Keratinocyte (primary cell): ENCODE results near the gene PCDHB1. TPM values are rescaled to one million over a fixed set of nuclear protein-coding genes. Genes with fewer than 3 reads are reported as not detected.

ENCODE experiments used
- DNase-seq: peaks from one replicate; pipeline ENCODE4 v3.0.0-alpha.2; 2011; ENCODE audit warnings: low read depth, missing footprints, low spot score
- FAIRE-seq: peaks from 2 replicates; lab custom pipeline; 2011; peaks lifted over from hg19 to GRCh38; lab: Jason Lieb, UNC
- H2AFZ ChIP-seq: 2 replicates; pipeline ENCODE4 v1.6.0; 2012; ENCODE audit warnings: low read length, control low read depth, inconsistent platforms; ENCODE audit not compliant: control insufficient read depth
- H3K27ac ChIP-seq: 2 replicates; pipeline ENCODE4 v1.5.1; 2011; ENCODE audit warnings: low read length; ENCODE audit not compliant: control insufficient read depth, insufficient read depth
- H3K27me3 ChIP-seq: 3 replicates; pipeline ENCODE4 v1.6.0; 2011; ENCODE audit warnings: low read length; ENCODE audit not compliant: control insufficient read depth, insufficient read depth; ENCODE audit errors: extremely low read depth
- H3K36me3 ChIP-seq, 2 experiments: 2 replicates in 1 of 2; 3 replicates in 1 of 2; pipeline ENCODE4 v1.5.1; 2011; ENCODE audit warnings: low read length in 2 of 2, mild to moderate bottlenecking in 1 of 2; ENCODE audit not compliant: control insufficient read depth in 2 of 2, insufficient read depth in 2 of 2; ENCODE audit errors: extremely low read depth in 1 of 2
- H3K4me1 ChIP-seq: 3 replicates; pipeline ENCODE4 v1.5.1; 2011; ENCODE audit warnings: low read length; ENCODE audit not compliant: control insufficient read depth, insufficient read depth; ENCODE audit errors: extremely low read depth
- H3K4me2 ChIP-seq: 3 replicates; pipeline ENCODE4 v1.6.0; 2011; ENCODE audit warnings: low read depth, low read length; ENCODE audit not compliant: control insufficient read depth, insufficient read depth; ENCODE audit errors: extremely low read depth
- H3K4me3 ChIP-seq, 3 experiments: fragments of 200-600 bp in 1 of 3; sonication (generic) in 1 of 3; 2 replicates in 2 of 3; 3 replicates in 1 of 3; pipeline ENCODE4 v1.5.1; 2011 to 2016; ENCODE audit warnings: low read length in 3 of 3, mild to moderate bottlenecking in 3 of 3, control low read depth in 2 of 3, inconsistent platforms in 1 of 3, low read depth in 1 of 3, mixed read lengths in 1 of 3, mixed run types in 1 of 3, moderate library complexity in 1 of 3; ENCODE audit not compliant: control insufficient read depth in 2 of 3, insufficient read depth in 2 of 3; ENCODE audit errors: extremely low read depth in 1 of 3
- H3K79me2 ChIP-seq: 2 replicates; pipeline ENCODE4 v1.6.0; 2012; ENCODE audit warnings: low read length; ENCODE audit not compliant: control insufficient read depth, insufficient read depth
- H3K9ac ChIP-seq: 3 replicates; pipeline ENCODE4 v1.6.0; 2011; ENCODE audit warnings: low read length; ENCODE audit not compliant: control insufficient read depth, insufficient read depth; ENCODE audit errors: extremely low read depth
- H3K9me1 ChIP-seq: 3 replicates; pipeline ENCODE4 v1.6.0; 2011; ENCODE audit warnings: low read length; ENCODE audit not compliant: control insufficient read depth, insufficient read depth; ENCODE audit errors: extremely low read depth
- H3K9me3 ChIP-seq: 2 replicates; pipeline ENCODE4 v1.5.1; 2012; ENCODE audit warnings: low read depth, low read length; ENCODE audit not compliant: control insufficient read depth
- H4K20me1 ChIP-seq: 3 replicates; pipeline ENCODE4 v1.6.0; 2011; ENCODE audit warnings: low read length; ENCODE audit not compliant: control insufficient read depth, insufficient read depth; ENCODE audit errors: extremely low read depth
- EZH2 ChIP-seq: IDR thresholded peaks from one replicate; pipeline ENCODE4 v1.6.1; 2012; ENCODE audit warnings: inconsistent platforms, mild to moderate bottlenecking, low read length, moderate library complexity
- dilution Hi-C: fragments of 300-500 bp; cut with MboI; formaldehyde crosslinking; loops from one replicate; pipeline ENCODE4 v1.7.0; 2020; ENCODE audit warnings: low sequenced_read_pairs; ENCODE audit not compliant: extremely low pct_ligation_motif_present
- polyA plus RNA-seq, 5 experiments: library from polyadenylated mRNA; depleted of rRNA in 3 of 5; stranded (reverse) in 3 of 5; stranded (forward) in 1 of 5; unstranded in 1 of 5; fragments of >200 nt; gene quantifications; 1 replicate in 1 of 5; 2 replicates in 3 of 5; 3 replicates in 1 of 5; pipeline versions ENCODE4 v1.2.1 to v1.2.3, GENCODE V29; 2011 to 2012; ENCODE audit warnings: missing spikeins in 2 of 5, low read depth in 1 of 5, low replicate concordance in 1 of 5
- TF ChIP-seq, protein P1 (sequence below), 3 experiments: IDR thresholded peaks in 1 of 3; conservative IDR thresholded peaks in 1 of 3; optimal IDR thresholded peaks in 1 of 3; 2 replicates in 2 of 3; 3 replicates in 1 of 3; pipeline versions ENCODE3 to v1.5.1; 2011; ENCODE audit warnings: low read length in 3 of 3, mild to moderate bottlenecking in 3 of 3, moderate library complexity in 2 of 3, control low read depth in 1 of 3, inconsistent platforms in 1 of 3; ENCODE audit not compliant: insufficient read depth in 2 of 3; ENCODE audit errors: extremely low read depth in 1 of 3

PCDHB1 gene
- polyA plus RNA-seq, 1 donor (not counting 4 experiments of a cell fraction or from before 2014, with no cell fraction given) = not detected

DNA sequence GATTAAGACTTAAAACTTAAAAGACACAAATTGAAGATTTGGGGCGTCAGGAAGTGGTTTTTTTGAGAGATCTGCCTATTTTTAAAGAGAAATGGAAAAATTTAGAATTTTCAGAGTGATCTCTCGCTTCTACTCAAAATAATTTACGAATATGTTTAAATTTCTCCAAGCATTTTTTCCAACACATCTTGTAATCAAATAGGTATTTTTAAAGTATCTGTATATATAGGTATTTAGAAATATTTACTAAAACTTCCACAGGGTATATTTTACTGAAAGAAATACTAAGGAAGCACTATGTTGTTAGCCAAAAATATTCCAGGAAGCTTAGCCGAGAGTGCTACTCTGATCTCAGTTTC lies 9.8 kb upstream of the PCDHB1 start:
- Histone ChIP-seq H2AFZ (no peak overlapping the region), H3K79me2 (no peaks in the 10 kb centered on the region), H3K4me1 (no peaks in the 10 kb centered on the region), H3K27me3 (no peaks in the 10 kb centered on the region), H3K36me3 (no peaks in the 10 kb centered on the region), H3K27ac (no peak overlapping the region), H3K4me3 (no peak overlapping the region), H3K9me3 (no peaks in the 10 kb centered on the region), H3K9ac (no peak overlapping the region), H3K4me2 (no peak overlapping the region), H4K20me1 (no peaks in the 10 kb centered on the region), H3K9me1 (no peaks in the 10 kb centered on the region)
- dilution Hi-C loops = no loop called here
- DNase-seq (no peak), FAIRE-seq (no peak)
- TF ChIP-seq, protein P1, sequence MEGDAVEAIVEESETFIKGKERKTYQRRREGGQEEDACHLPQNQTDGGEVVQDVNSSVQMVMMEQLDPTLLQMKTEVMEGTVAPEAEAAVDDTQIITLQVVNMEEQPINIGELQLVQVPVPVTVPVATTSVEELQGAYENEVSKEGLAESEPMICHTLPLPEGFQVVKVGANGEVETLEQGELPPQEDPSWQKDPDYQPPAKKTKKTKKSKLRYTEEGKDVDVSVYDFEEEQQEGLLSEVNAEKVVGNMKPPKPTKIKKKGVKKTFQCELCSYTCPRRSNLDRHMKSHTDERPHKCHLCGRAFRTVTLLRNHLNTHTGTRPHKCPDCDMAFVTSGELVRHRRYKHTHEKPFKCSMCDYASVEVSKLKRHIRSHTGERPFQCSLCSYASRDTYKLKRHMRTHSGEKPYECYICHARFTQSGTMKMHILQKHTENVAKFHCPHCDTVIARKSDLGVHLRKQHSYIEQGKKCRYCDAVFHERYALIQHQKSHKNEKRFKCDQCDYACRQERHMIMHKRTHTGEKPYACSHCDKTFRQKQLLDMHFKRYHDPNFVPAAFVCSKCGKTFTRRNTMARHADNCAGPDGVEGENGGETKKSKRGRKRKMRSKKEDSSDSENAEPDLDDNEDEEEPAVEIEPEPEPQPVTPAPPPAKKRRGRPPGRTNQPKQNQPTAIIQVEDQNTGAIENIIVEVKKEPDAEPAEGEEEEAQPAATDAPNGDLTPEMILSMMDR (optimal IDR thresholded peaks at IDR 0.05 in 1 of 3, IDR thresholded peaks at IDR 0.05 in 1 of 3, conservative IDR thresholded peaks at IDR 0.05 in 1 of 3; ENCODE audit: extremely low read depth in 1 of 3, insufficient read depth in 2 of 3, low read length in 3 of 3) = no peak
- no peak for TF ChIP-seq EZH2

DNA sequence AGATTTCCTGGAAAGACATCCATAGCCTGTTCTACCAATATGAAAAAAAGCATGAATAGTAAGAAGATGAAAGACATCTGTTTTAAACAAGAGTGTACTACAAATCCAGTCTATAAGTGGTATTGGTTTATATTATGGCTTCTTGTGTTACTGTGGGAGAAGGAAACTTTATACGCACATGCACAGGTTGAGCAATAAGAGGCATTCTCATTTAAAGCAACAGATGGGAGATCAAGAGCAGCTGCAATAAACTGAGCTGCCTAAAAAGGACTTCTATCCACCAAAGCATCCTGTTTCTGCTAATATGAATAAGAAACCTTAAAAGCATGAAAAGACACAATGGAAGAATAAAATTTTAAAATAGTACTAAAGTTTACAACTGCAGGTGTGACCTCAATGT lies 8.6 kb upstream of the PCDHB1 start:
- no peak for DNase-seq
- H3K4me3 ChIP-seq = no peak overlapping the region
- no peak overlapping the region for H3K9ac ChIP-seq
- no peak overlapping the region for H3K27ac ChIP-seq
- dilution Hi-C loops = no loop called here
- no peaks in the 10 kb centered on the region for H3K79me2 ChIP-seq
- FAIRE-seq = no peak
- H3K27me3 ChIP-seq = no peaks in the 10 kb centered on the region
- no peak overlapping the region for H2AFZ ChIP-seq
- H3K9me3 ChIP-seq = no peaks in the 10 kb centered on the region
- TF ChIP-seq EZH2 = no peak
- TF ChIP-seq, protein P1 (optimal IDR thresholded peaks at IDR 0.05 in 1 of 3, IDR thresholded peaks at IDR 0.05 in 1 of 3, conservative IDR thresholded peaks at IDR 0.05 in 1 of 3; ENCODE audit: extremely low read depth in 1 of 3, insufficient read depth in 2 of 3, low read length in 3 of 3) = no peak
- no peaks in the 10 kb centered on the region for H3K4me1 ChIP-seq
- no peaks in the 10 kb centered on the region for H3K9me1 ChIP-seq
- H3K36me3 ChIP-seq = no peaks in the 10 kb centered on the region
- no peaks in the 10 kb centered on the region for H4K20me1 ChIP-seq
- no peak overlapping the region for H3K4me2 ChIP-seq
